ENCODE results near the gene CENPX. TPM values are rescaled to one million over a fixed set of nuclear protein-coding genes. Genes with fewer than 3 reads are reported as not detected.

CENPX gene
- total RNA-seq, 1 donor from 2014 or later = 22.8 TPM

- no peak for DNase-seq (ENCODE audit: low spot score)
- intact Hi-C loops (cut with DNase I) = no loop called here
These were observed 17.9 kb downstream of the CENPX start for GRCh38 chr17:82004517-82005455.

- intact Hi-C loops (cut with DNase I) = no loop called here
- DNase-seq (ENCODE audit: low spot score) = no peak
These were observed 19.0 kb downstream of the CENPX start for GRCh38 chr17:82003411-82004381.

GRCh38 chr17:82001571-82002056 is 21.1 kb downstream of the CENPX start:
- DNase-seq (ENCODE audit: low spot score) = no peak
- intact Hi-C loops (cut with DNase I) = no loop called here

GRCh38 chr17:82000803-82001570 is 21.7 kb downstream of the CENPX start:
- DNase-seq (ENCODE audit: low spot score) = no peak
- intact Hi-C loops (cut with DNase I) = no loop called here

DNA sequence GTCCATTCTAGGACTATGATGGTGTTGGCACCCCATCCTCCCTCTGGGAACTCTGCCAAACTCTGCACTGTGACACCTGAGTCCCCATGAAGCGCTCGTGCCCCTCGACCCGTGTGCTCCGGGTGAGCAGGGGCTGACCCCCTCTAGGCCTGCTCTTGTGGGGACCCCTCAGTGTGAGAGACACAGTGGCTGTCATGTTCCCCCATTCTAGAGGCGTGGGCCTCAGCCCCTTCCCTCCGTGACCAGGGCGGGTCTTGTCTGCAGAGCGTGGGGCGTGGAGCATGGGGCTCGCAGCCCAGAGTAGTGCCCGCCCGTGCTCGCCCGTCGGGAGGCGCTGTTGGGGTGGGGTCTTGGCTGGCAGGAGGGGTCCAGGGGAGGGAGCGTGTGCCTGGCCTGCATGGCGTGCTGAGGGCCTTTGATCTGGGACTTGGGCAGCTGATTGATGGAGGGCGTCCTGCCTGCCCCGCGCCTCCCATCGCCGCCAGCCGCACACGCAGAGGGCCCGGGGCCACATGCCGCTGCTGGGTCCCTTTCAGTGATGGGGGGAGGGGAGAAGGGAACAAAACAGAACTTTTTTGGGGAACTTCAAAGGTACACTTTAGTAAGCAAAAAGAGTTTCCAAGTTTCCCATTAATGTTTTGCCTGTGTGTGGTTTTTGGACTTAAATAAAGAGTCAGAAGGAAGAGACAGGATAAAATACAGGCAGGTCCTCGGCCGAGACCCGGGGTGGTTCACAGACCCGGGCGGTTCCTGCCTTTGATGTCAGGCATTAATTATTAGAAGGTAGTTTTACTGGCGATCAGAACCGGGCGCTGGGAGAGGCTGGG is 22.5 kb downstream of the CENPX start:
- intact Hi-C loops (cut with DNase I) = no loop called here
- DNase-seq (ENCODE audit: low spot score) = no peak

GRCh38 chr17:81999587-81999975 is 23.1 kb downstream of the CENPX start:
- intact Hi-C loops (cut with DNase I) = no loop called here
- DNase-seq (ENCODE audit: low spot score) = no peak

DNA sequence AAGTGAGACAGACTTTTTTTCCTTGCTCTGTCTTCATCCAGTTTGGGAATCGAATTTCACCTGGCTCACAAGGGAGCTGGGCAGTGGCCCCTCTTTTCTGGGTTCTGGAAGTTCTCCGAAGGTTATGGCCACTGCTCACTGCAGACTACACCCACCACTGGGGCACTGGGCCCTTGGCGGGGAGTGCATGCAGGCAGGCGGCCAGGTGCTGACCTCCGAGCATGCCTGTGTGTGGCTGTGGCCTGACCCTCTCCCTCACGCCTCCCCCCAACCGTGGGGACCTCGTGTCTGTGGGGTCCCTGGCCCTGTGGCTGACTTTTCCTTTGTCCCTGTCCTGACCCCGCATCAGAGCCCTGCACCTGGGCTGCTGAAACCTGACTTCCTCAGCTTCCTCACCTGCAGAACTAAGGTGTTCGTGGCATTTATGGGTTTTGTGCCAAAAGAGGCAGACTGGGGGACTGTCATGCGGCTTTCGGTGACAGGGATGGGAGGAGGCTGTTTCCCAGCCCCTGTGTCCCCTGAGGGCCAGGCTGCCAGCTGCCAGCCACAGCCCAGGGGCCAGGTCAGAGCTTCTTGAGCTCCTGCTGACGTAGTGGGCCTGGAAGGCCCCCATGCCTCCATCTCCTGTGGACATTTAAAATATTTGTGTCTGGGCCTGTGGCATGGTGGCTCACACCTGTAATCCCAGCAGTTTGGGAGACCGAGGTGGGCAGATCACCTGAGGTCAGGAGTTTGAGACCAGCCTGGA is 23.8 kb downstream of the CENPX start:
- no peak for DNase-seq (ENCODE audit: low spot score)
- intact Hi-C loops (cut with DNase I) = no loop called here

DNA sequence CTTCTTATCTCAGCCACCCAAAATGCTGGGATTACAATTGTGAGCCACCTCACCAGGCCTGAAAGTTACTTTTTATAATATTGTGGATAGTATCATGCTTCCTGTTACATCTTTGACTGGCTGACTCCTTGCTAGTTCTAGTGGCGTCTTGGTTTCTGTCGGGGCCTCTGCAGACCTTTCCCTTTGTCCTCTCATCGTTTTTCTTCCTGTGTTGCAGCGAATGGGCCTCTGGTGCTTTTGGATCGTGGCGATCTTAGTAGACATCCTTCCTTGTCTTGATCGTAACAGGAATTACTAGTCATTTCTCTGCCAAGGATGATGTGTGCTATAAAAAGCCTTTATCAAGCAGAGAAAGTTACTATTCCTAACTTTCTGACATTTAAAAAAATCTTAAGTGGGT is 24.5 kb downstream of the CENPX start:
- DNase-seq (ENCODE audit: low spot score) = no peak
- intact Hi-C loops (cut with DNase I) = no loop called here

GRCh38 chr17:81996757-81997441 is 25.8 kb downstream of the CENPX start:
- no peak for DNase-seq (ENCODE audit: low spot score)

DNA sequence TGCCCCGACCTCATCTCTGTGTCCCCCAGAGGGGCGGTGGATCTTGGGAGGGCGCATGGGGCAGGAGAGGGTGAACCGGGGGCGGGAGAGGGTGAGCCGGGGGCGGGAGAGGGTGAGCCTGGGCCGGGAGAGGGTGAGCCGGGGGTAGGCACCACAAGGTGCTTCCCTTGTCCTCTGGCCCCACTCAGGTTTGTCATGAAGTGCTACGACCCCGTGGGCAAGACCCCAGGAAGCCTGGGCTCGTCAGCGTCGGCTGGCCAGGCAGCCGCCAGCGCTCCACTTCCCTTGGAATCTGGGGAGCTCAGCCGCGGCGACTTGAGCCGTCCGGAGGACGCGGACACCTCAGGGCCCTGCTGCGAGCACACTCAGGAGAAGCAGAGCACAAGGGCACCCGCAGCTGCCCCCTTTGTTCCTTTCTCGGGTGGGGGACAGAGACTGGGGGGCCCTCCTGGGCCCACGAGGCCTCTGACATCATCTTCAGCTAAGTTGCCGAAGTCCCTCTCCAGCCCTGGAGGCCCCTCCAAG is 26.4 kb downstream of the CENPX start:
- intact Hi-C loops (cut with DNase I) = no loop called here
- no peak for DNase-seq (ENCODE audit: low spot score)

More at GRCh38 chr17:81996757-81997441, 25.8 kb downstream of the CENPX start:
- intact Hi-C loops (cut with DNase I) = no loop called here

DNA sequence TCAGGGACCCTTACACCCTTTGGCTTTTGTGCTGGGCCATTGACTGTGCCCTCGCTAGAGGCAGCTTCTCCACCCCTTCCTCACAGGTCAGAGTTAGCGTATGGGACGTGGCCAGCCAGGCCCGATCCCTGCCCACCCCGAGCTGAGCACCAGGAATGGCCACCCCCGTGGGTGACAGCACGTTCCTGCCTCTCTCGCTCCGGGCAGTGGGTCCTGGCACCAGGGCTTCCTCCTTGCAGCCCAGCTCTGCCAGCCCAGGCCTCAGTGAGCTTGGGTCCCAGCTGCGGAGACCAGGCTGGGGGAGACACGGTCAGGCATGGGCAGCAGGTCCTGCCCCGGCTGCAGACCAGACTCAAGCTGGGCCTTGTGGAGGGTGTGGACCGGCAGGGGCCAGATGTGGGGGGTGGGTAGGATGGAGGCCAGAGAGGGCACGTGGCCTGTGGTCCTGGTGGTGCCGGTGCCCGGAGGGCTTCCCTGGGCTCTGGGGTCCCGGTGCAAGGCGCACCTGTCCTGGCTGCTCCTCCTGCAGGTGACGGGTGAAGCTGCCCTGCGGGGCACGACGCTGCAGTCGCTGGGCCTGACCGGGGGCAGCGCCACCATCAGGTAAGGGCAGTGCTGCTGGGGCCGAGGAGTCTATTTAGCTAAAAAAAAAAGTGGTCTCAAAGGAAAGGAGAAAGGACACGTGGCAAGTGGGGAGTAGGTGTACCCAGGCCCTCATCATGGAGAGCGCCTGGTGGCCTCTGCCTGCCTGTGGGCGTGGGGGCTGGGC is 27.0 kb downstream of the CENPX start:
- intact Hi-C loops (cut with DNase I) = no loop called here
- no peak for DNase-seq (ENCODE audit: low spot score)

- DNase-seq (ENCODE audit: low spot score) = no peak
- intact Hi-C loops (cut with DNase I) = no loop called here
These were observed 27.9 kb downstream of the CENPX start for GRCh38 chr17:81994593-81995462.

DNA sequence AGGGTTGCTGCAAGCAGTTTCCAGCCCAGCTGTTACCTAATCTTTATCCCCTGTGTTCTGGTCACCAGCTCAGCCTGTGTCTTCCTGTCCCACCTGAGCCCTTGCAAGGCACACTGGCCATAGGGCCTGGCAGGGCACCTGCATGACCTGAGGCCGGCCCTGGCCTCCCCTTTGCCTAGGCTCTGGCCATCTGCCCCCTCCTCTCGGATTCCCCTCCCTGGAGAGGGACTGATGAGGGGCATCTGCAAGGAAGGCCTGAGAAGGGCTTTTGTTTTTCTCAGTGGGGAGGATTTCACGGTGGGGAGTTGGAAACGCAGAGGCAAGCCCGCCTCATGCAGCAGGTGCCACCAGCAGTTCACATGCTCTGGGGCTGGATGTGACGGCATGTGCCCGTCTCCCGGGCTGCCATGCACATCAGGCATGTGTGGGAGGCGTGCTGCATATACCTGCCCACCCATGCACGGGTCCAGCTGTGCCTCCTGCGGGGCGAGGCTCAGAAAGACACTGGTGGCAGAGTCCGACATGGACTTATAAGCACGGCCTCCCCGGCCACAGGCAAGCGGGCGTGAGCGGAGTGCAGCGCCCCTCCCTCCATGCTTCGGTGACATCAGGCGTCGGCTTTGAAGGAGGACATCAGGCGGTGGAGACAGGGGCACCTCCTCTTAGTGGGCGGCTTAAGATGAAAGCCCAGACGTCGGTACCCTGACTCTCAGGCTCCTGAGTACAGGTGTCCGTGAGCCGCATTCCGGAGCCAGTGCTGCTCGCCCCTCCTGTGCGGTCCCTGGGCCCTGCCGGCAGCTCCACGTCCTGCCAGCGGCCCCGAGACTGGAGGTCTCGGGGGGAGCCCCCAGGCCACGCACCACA is 28.7 kb downstream of the CENPX start:
- no peak for DNase-seq (ENCODE audit: low spot score)
- intact Hi-C loops (cut with DNase I) = no loop called here

- intact Hi-C loops (cut with DNase I) = no loop called here
- no peak for DNase-seq (ENCODE audit: low spot score)
These were observed 30.2 kb downstream of the CENPX start for GRCh38 chr17:81992306-81993102.
